HepG2 (cell line): ENCODE measurements around the gene TBC1D16. TPM values are rescaled to one million over a fixed set of nuclear protein-coding genes. Genes with fewer than 3 reads are reported as not detected.
A peak's percentile ranks its signal among the peaks of the same experiment; 100 is the strongest.

ENCODE experiments used
- ARNT ChIP-seq: fragments of 450-650 bp; IDR thresholded peaks from 2 replicates; pipeline ENCODE4 v1.6.1; 2017
- ETV6 ChIP-seq: sonication (generic); formaldehyde crosslinking; conservative IDR thresholded peaks from 2 replicates; pipeline ENCODE4 v1.4.0; 2020; ENCODE audit warnings: missing genetic modification reagents
- FOXM1 ChIP-seq: sonication (generic); formaldehyde crosslinking; IDR thresholded peaks from 2 replicates; pipeline ENCODE4 v1.5.0; 2020; ENCODE audit warnings: missing genetic modification reagents
- JARID2 ChIP-seq: sonication (generic); formaldehyde crosslinking; IDR thresholded peaks from 2 replicates; pipeline ENCODE4 v1.8.1; 2023; ENCODE audit warnings: missing genetic modification reagents, inconsistent platforms; ENCODE audit not compliant: insufficient replicate concordance
- LRRFIP1 ChIP-seq: sonication (generic); formaldehyde crosslinking; conservative IDR thresholded peaks from 2 replicates; pipeline ENCODE4 v1.4.0; 2020; ENCODE audit warnings: missing genetic modification reagents
- MAFF ChIP-seq: IDR thresholded peaks from 2 replicates; pipeline ENCODE4 v1.6.1; 2011; ENCODE audit warnings: low read depth, low read length, improper control_type of control experiment
- MXD4 ChIP-seq: IDR thresholded peaks from 2 replicates; pipeline ENCODE4 v1.6.1; 2016; ENCODE audit warnings: mild to moderate bottlenecking, missing biosample characterization, missing genetic modification reagents
- ONECUT2 ChIP-seq: sonication (generic); formaldehyde crosslinking; IDR thresholded peaks from 2 replicates; pipeline ENCODE4 v1.4.0; 2020; ENCODE audit warnings: missing genetic modification reagents
- SOX5 ChIP-seq: IDR thresholded peaks from 2 replicates; pipeline ENCODE4 v1.6.1; 2016; ENCODE audit warnings: borderline replicate concordance
- TBX3 ChIP-seq: fragments of 450-650 bp; IDR thresholded peaks from 2 replicates; pipeline ENCODE4 v1.6.1; 2017; ENCODE audit warnings: antibody characterized with exemption, mild to moderate bottlenecking, inconsistent platforms, borderline replicate concordance
- TIGD3 ChIP-seq: sonication (generic); formaldehyde crosslinking; IDR thresholded peaks from 2 replicates; pipeline ENCODE4 v1.5.1; 2020; ENCODE audit warnings: mild to moderate bottlenecking, missing genetic modification reagents, borderline replicate concordance
- ZFP91 ChIP-seq: sonication (generic); formaldehyde crosslinking; IDR thresholded peaks from 2 replicates; pipeline ENCODE4 v1.9.0; 2022; ENCODE audit warnings: missing genetic modification reagents, mild to moderate bottlenecking, borderline replicate concordance
- ZNF275 ChIP-seq: sonication (generic); formaldehyde crosslinking; IDR thresholded peaks from 2 replicates; pipeline ENCODE4 v1.8.0; 2022; ENCODE audit warnings: missing genetic modification reagents, mild to moderate bottlenecking, inconsistent platforms, borderline replicate concordance
- ZUFSP ChIP-seq: sonication (generic); formaldehyde crosslinking; IDR thresholded peaks from 2 replicates; pipeline ENCODE4 v1.9.0; 2021; ENCODE audit warnings: missing genetic modification reagents, mild to moderate bottlenecking, borderline replicate concordance
- polyA plus RNA-seq, 8 experiments: library from polyadenylated mRNA; depleted of rRNA in 3 of 8; stranded (reverse) in 7 of 8; unstranded in 1 of 8; fragments of >200 nt; fragmentation: Illumina TruSeq in 4 of 8; extraction: Trizol in 4 of 8; gene quantifications; 2 replicates each; pipeline versions ENCODE4 v1.2.1 to v1.2.3, GENCODE V29; 2011 to 2016; ENCODE audit warnings: low read depth in 4 of 8, missing spikeins in 1 of 8, mixed read lengths in 1 of 8; ENCODE audit not compliant: insufficient read depth in 1 of 8
- total RNA-seq, 5 experiments: library from RNA; depleted of rRNA; stranded (reverse); fragments of >200 nt; fragmentation: Illumina TruSeq; extraction: Trizol; gene quantifications; 2 replicates each; pipeline ENCODE4 v1.2.3, GENCODE V29; 2016; ENCODE audit warnings: low read depth in 1 of 5
- TF ChIP-seq, protein P1 (sequence below): sonication (generic); formaldehyde crosslinking; IDR thresholded peaks from 2 replicates; pipeline ENCODE4 v1.4.0; 2020; ENCODE audit warnings: missing genetic modification reagents, mild to moderate bottlenecking, borderline replicate concordance
- TF ChIP-seq, protein P2 (sequence below): IDR thresholded peaks from 2 replicates; pipeline ENCODE4 v1.6.1; 2016; ENCODE audit warnings: missing compliant biosample characterization, missing genetic modification reagents, borderline replicate concordance

TBC1D16 gene
- total and polyA plus RNA-seq, 2 of the 13 experiments (the other 11 are each of a cell fraction or from before 2014, with no cell fraction given) = 14.9 to 24.9 TPM

GRCh38 chr17:80071116-80071841 lies 35.6 kb upstream of the TBC1D16 start (continued):
- TF ChIP-seq ZUFSP (CRISPR knock-in tag) = no peak
- TF ChIP-seq SOX5 = no peak
- TF ChIP-seq MAFF = no peak
- TF ChIP-seq, protein P1, sequence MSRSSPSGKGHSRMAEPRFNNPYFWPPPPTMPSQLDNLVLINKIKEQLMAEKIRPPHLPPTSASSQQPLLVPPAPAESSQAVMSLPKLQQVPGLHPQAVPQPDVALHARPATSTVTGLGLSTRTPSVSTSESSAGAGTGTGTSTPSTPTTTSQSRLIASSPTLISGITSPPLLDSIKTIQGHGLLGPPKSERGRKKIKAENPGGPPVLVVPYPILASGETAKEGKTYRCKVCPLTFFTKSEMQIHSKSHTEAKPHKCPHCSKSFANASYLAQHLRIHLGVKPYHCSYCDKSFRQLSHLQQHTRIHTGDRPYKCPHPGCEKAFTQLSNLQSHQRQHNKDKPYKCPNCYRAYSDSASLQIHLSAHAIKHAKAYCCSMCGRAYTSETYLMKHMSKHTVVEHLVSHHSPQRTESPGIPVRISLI (CRISPR knock-in tag) = peak; percentile 20; the same call in 1 of the 2 replicates
- no peak for TF ChIP-seq ETV6 (CRISPR knock-in tag)
- TF ChIP-seq, protein P2, sequence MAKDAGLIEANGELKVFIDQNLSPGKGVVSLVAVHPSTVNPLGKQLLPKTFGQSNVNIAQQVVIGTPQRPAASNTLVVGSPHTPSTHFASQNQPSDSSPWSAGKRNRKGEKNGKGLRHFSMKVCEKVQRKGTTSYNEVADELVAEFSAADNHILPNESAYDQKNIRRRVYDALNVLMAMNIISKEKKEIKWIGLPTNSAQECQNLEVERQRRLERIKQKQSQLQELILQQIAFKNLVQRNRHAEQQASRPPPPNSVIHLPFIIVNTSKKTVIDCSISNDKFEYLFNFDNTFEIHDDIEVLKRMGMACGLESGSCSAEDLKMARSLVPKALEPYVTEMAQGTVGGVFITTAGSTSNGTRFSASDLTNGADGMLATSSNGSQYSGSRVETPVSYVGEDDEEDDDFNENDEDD = no peak
- no peak for TF ChIP-seq TBX3
- no peak for TF ChIP-seq ZNF275 (CRISPR knock-in tag)
- TF ChIP-seq TIGD3 (CRISPR knock-in tag) = no peak
- no peak for TF ChIP-seq MXD4 (CRISPR knock-in tag)
- no peak for TF ChIP-seq ARNT
- TF ChIP-seq LRRFIP1 = no peak
- TF ChIP-seq FOXM1 (CRISPR knock-in tag) = no peak
- TF ChIP-seq ONECUT2 (CRISPR knock-in tag) = no peak
- peak; percentile 85; the same call in 1 of the 2 replicates for TF ChIP-seq ZFP91 (CRISPR knock-in tag)
- TF ChIP-seq JARID2 (CRISPR knock-in tag) = no peak
